Peyer's patch (tissue), 4 donors: ENCODE data around the gene MIGA2. TPM values are rescaled to one million over a fixed set of nuclear protein-coding genes. Genes with fewer than 3 reads are reported as not detected.

Experiments
- DNase-seq, 3 donors: peaks; one replicate each; pipeline ENCODE4 v3.0.0-alpha.2; 2017 to 2019
- H3K27ac ChIP-seq, 4 donors: fragments of 200-600 bp; sonication (generic); one replicate each; pipeline ENCODE4 v1.5.1; 2016 to 2019
- H3K27me3 ChIP-seq, 2 donors: fragments of 200-600 bp; sonication (generic); one replicate each; pipeline ENCODE4 v1.5.1; 2019
- H3K36me3 ChIP-seq, 3 donors: fragments of 200-600 bp; sonication (generic); one replicate each; pipeline ENCODE4 v1.5.1; 2016 to 2019
- H3K4me1 ChIP-seq, 4 donors: fragments of 200-600 bp; sonication (generic); one replicate each; pipeline ENCODE4 v1.5.1; 2016 to 2019
- H3K4me3 ChIP-seq, 4 donors: fragments of 200-600 bp; sonication (generic); 1 replicate in 3 of 4; 2 replicates in 1 of 4; pipeline ENCODE4 v1.5.1; 2016 to 2019; ENCODE audit warnings: mild to moderate bottlenecking in 1 of 4
- H3K9me3 ChIP-seq, 4 donors: fragments of 200-600 bp; sonication (generic); one replicate each; pipeline ENCODE4 v1.5.1; 2016 to 2019; ENCODE audit warnings: mild to moderate bottlenecking in 1 of 4
- CTCF ChIP-seq, 6 experiments: fragments of 450-650 bp in 4 of 6; fragments of 200-600 bp in 2 of 6; sonication (generic) in 1 of 6; IDR thresholded peaks; one replicate each; pipeline ENCODE4 v1.5.1; 2017 to 2019; ENCODE audit warnings: antibody characterized with exemption in 6 of 6, mild to moderate bottlenecking in 3 of 6, moderate library complexity in 1 of 6
- POLR2A ChIP-seq, 2 donors: fragments of 450-650 bp; IDR thresholded peaks; one replicate each; pipeline ENCODE4 v1.5.1; 2017; ENCODE audit warnings: antibody characterized with exemption in 2 of 2, mild to moderate bottlenecking in 2 of 2, moderate library complexity in 2 of 2
- total RNA-seq, 4 donors: library from RNA; depleted of rRNA; stranded (reverse); fragments of >200 nt; gene quantifications; one replicate each; pipeline ENCODE4 v1.1.0, GENCODE V29; 2016

Gene MIGA2
- total RNA-seq, 4 donors from 2014 or later, result 68.5 to 174 (median 125) TPM

- H3K9me3 ChIP-seq, result no peaks in the 10 kb centered on the region
- H3K27me3 ChIP-seq, result no peaks in the 10 kb centered on the region
- peak overlapping the region; percentile 73 to 89 (median 80) for H3K27ac ChIP-seq
- no peaks in the 10 kb centered on the region for H3K36me3 ChIP-seq
- peaks cover 4 to 36% (median 18%) of the 10 kb centered on the region in 4 donors for H3K4me1 ChIP-seq
- TF ChIP-seq POLR2A (IDR thresholded peaks at IDR 0.05) (no peak), CTCF (IDR thresholded peaks at IDR 0.05) (peak in 1 of 6 experiments; percentile 3)
- peak overlapping the region; percentile 79 to 90 (median 80) for H3K4me3 ChIP-seq
- DNase-seq, result peak in 2 of 3 donors; percentile 68 to 87
Observed at GRCh38 chr9:129027685-129028191, 8.7 kb upstream of the MIGA2 start.

GRCh38 chr9:129028192-129028966 lies 8.0 kb upstream of the MIGA2 start, which contains the start of gene SH3GLB2:
SH3GLB2 (minus strand) TSS chr9:129028331; CDS start chr9:129028154, 177 bp downstream.
- peak within 1 kb of the TSS; percentile 79 to 90 (median 80) for H3K4me3 ChIP-seq
- peak; percentile 93 to 99 (median 96) for DNase-seq
- TF ChIP-seq CTCF (IDR thresholded peaks at IDR 0.05) (peak; percentile 68 to 88 (median 75)), POLR2A (IDR thresholded peaks at IDR 0.05) (peak in 1 of 2 donors; percentile 58)
- H3K4me1 ChIP-seq, result peaks cover 4 to 32% (median 18%) of the 10 kb centered on the region in 4 donors
- H3K27ac ChIP-seq, result peak within 1 kb of the TSS; percentile 73 to 89 (median 80)
- no peaks in the 10 kb centered on the region for H3K9me3 ChIP-seq
- no peaks in the 10 kb centered on the region for H3K27me3 ChIP-seq
- H3K36me3 ChIP-seq, result no peaks in the 10 kb centered on the region

GRCh38 chr9:129030191-129030590 lies 6.2 kb upstream of the MIGA2 start:
- no peak overlapping the region for H3K27ac ChIP-seq
- H3K9me3 ChIP-seq, result no peaks in the 10 kb centered on the region
- peaks cover 4 to 26% (median 18%) of the 10 kb centered on the region in 4 donors for H3K4me1 ChIP-seq
- no peak for DNase-seq
- no peaks in the 10 kb centered on the region for H3K27me3 ChIP-seq
- no peak overlapping the region for H3K4me3 ChIP-seq
- TF ChIP-seq POLR2A (IDR thresholded peaks at IDR 0.05) (no peak), CTCF (IDR thresholded peaks at IDR 0.05) (no peak)
- H3K36me3 ChIP-seq, result no peaks in the 10 kb centered on the region

- Histone ChIP-seq H3K4me1 (peaks cover 4 to 18% (median 14%) of the 10 kb centered on the region in 4 donors), H3K9me3 (no peaks in the 10 kb centered on the region), H3K27me3 (no peaks in the 10 kb centered on the region), H3K4me3 (no peak overlapping the region), H3K27ac (no peak overlapping the region), H3K36me3 (no peaks in the 10 kb centered on the region)
- TF ChIP-seq POLR2A (IDR thresholded peaks at IDR 0.05), result no peak
- no peak for TF ChIP-seq CTCF (IDR thresholded peaks at IDR 0.05)
- DNase-seq, result no peak
Observed at GRCh38 chr9:129031514-129031913, 4.9 kb upstream of the MIGA2 start.

GRCh38 chr9:129032541-129033159 lies 3.8 kb upstream of the MIGA2 start:
- DNase-seq, result no peak
- peaks cover 4 to 11% (median 8%) of the 10 kb centered on the region in 4 donors for H3K4me1 ChIP-seq
- no peak for TF ChIP-seq CTCF (IDR thresholded peaks at IDR 0.05)
- no peak for TF ChIP-seq POLR2A (IDR thresholded peaks at IDR 0.05)

More at GRCh38 chr9:129032541-129033159, 3.8 kb upstream of the MIGA2 start:
- H3K9me3 ChIP-seq, result no peaks in the 10 kb centered on the region
- H3K36me3 ChIP-seq, result no peaks in the 10 kb centered on the region
- H3K27ac ChIP-seq, result no peak overlapping the region
- H3K27me3 ChIP-seq, result no peaks in the 10 kb centered on the region
- H3K4me3 ChIP-seq, result no peak overlapping the region
